HG03108 (cell line): ENCODE results near the gene CHST3.
"Not testable (repeated sequence)": the region's sequence is repeated elsewhere in the genome, so short reads cannot be mapped to it uniquely, and the experiment has no call there.

ENCODE experiments used
- ATAC-seq: cut with Tn5 transposase; IDR thresholded peaks from one replicate; pipeline ENCODE4 v1.9.1; 2021; ENCODE audit warnings: moderate library complexity; ENCODE audit not compliant: unreplicated experiment

CHST3 gene

GRCh38 chr10:72027498-72027897 is 63.3 kb downstream of the CHST3 start:
- no peak for ATAC-seq

GRCh38 chr10:72029414-72029813 is 65.2 kb downstream of the CHST3 start:
- ATAC-seq: no peak

DNA sequence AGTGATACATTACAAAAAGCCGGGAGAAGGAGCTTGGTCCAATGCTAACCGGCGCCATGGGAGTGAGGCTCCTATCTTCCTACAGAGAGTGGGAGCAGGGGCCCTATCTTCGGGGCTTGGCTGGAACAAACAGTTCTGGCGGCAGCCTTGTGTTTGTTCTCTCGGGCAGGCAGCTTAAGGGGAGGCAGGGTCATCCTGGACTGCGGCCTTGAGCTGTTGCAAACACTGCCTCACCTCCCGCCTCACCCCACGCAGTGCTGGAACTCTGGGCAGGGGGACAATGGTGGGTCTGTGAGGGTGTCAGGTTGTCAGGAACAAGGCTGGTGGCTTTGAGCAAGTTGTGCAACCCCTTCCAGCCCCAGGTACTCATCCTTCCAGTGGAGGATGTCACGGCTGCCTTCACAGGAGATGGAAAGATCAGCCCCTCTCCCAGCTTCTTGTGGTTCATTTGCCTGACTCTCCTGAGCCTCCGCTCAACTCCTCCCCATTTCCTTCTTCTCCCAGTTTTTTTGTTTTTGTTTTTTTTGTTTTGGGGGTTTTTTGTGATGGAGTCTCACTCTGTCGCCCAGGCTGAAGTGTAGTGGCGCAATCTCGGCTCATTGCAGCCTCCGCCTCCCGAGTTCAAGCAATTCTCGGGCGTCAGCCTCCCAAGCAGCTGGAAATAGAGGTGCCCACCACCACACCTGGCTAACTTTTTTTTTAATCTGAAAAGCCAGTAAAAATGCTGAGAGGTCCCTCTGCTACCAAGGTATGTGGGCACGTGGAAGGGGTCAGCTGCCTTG is 66.8 kb downstream of the CHST3 start:
- no peak for ATAC-seq

- ATAC-seq: no peak
Measured at GRCh38 chr10:72031706-72032105, 67.5 kb downstream of the CHST3 start.

DNA sequence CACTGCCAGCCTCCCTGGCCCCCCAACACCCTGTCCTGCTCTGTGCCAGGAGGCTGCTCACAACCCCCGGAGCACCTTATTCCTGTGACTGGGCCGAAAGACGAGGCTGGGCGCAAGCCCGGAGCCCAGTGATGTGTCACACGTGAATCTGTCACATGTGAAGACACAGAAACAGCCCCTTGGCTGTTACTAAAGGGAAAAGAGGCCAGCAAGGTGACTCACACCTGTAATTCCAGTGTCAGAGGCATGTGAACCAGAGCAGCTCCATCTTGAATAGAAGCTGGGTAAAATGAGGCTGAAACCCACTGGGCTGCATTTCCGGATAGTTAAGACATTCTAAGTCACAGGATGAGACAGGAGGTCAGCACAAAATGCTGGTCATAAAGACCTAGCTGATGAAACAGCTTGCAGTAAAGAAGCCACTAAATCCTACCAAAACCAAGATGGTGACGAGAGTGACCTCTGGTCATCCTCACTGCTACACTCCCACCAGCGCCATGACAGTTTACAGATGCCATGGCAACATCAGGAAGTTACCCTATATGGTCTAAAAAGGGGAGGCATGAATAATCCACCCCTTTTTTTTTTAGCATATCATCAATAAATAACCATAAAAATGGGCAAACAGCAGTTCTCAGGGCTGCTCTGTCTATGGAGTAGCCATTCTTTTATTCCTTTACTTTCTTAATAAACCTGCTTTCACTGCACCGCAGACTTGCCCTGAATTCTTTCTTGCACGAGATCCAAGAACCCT is 68.4 kb downstream of the CHST3 start:
- not testable (repeated sequence) for ATAC-seq

- ATAC-seq: no peak
Measured at GRCh38 chr10:72034040-72034499, 69.9 kb downstream of the CHST3 start.

DNA sequence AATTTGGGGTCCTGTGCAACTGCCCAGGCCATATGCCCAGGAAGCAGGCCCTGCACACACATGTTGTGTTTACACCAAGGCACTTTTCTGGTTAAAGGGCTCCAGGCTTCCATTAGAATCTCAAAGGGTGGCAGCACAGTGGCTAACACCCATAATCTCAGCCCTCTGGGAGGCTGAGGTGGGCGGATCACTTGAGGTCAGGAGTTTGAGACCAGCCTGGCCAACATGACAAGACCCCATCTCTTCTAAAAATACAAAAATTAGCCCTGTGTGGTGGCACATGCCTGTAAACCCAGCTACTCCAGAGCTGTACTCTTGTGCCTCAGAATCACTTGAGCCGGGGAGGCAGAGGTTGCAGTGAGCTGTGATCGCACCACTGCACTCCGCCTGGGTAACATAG is 70.6 kb downstream of the CHST3 start:
- no peak for ATAC-seq

DNA sequence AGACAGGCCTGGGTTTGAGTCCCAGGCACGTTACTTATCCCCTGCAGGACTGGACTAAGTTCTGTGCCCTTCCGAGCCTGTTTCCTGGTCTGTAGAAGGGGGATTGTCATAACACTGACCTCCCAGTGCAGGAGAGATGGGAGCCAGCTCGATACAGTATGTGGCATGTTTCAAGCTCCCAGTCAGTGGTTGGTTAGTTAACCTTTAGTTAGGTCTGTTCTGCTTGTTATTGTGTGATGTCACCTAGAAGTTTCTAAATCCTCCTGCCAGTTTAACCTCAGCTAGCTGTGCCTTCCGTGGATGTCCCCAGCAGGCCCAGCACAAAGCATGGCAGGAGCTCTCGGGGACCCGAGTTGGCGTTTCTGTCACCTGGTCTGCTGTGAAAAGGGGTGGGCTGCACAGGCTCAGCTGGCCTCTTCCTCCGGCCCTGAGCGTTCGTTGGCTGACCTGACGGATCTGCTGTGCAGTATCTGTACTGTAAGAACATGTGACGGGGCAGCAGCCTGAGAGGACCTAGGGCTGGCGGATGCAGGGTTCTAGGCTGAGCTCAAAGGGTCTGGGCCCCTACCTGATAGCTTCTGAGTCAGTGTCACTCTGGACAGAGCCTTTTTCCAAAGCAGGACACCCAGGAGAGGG is 71.2 kb downstream of the CHST3 start:
- no peak for ATAC-seq

DNA sequence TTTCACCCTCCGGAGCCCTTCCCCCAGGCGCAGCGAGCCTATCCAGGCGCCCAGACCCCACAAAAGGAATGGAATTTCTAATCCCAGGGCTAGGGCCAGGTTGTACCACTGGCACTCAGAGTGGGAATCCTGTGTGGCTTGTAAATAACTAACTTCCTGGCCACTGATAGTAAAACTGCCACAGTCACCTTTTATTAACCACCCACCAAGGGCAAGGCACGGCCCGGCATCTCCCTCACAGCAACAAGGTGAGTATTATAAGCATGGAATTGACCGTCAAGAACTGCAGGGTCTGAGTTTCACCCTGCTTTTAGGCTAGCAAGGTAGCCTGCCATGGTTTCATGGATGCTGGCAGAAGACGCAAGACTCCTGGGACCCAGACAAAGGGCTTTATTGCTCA is 73.1 kb downstream of the CHST3 start:
- no peak for ATAC-seq

DNA sequence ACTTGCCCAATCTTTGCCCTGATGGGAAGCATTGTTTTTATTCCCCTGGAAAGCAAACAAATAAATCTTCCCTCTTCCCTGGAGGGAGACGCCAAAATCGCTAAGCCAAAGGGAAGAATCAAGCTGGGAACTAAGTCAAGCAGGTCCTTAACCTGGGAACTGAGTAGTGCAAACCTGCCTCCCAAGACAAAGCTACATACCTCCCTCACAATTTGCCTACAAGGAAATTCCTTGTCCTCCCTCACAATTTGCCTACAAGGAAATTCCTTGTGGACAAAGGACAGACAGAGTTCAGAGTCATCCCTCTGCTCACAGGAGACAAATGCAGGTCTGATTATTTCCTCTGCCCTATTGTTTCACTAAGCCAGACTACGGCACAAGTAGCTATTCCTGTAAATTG is 73.6 kb downstream of the CHST3 start:
- no peak for ATAC-seq

DNA sequence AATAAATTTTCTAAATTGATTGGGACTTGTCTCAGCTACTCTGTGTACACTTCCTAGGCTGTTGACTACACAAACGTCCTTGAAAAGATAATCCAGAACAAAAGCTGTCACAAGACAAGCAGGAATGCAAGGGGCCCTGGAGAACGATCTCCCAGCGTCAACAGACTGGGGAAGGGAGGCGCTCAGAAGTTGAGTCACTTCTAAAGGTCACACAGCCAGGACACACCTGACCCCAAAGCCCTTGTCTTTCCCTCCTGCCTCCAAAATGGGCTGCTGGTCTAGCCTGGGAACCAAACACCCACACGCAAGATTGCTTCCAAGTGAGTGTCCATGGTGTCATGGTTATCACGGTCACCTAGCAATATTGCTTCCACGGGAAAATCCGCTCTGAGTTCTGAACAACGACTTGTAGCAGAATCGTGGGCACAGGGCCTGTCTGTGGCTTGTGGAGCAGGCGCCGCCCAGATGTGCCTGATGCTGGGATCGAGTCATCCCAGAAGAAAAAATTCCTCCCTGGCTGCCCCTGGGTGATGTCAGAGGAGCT is 74.3 kb downstream of the CHST3 start:
- ATAC-seq: no peak

GRCh38 chr10:72039377-72039776 is 75.2 kb downstream of the CHST3 start:
- no peak for ATAC-seq

- ATAC-seq: no peak
Measured at GRCh38 chr10:72041491-72041890, 77.3 kb downstream of the CHST3 start.

DNA sequence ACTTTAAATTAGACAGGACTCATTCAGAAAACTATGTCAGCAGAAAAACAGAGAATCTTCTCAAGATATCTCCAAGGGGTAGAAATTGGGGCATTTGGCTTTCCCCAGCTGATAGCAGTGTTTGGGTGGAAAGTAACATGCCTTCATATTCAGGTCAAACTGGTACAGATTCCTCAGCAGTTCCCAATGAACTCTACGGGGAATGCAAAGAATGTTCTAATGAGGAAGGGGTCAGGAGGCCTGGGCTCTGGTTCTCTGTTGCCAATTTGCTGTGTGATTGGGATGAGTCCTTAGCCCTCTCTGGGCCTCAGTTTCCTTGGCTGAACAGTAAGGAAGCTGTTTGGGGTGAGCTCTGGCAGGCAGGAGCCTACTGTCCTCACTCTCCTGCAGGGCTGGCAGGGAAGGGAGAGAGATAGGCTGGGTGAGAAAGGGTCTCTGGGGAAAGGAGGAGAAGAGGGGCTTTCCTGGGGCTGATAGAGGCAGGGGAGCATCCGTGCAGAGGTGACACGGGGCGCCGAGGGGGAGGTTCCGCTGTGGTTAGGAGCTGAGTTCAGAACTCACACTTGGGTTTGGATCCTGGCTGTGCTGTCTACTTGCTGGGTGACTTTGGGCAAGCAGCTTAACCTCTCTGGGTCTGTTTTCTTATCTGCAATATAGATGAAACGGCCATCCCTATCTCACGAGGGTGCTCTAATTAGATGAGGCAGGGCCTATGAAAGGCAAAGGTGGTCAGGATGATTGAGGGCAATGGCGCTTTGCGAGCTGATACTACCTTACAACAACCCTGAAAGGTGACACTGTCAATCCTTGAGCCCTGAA is 79.0 kb downstream of the CHST3 start:
- no peak for ATAC-seq

GRCh38 chr10:72044417-72045041 is 80.3 kb downstream of the CHST3 start:
- no peak for ATAC-seq

GRCh38 chr10:72045586-72045985 is 81.4 kb downstream of the CHST3 start:
- no peak for ATAC-seq

GRCh38 chr10:72048450-72049124 is 84.4 kb downstream of the CHST3 start:
- ATAC-seq: peak; percentile 85

DNA sequence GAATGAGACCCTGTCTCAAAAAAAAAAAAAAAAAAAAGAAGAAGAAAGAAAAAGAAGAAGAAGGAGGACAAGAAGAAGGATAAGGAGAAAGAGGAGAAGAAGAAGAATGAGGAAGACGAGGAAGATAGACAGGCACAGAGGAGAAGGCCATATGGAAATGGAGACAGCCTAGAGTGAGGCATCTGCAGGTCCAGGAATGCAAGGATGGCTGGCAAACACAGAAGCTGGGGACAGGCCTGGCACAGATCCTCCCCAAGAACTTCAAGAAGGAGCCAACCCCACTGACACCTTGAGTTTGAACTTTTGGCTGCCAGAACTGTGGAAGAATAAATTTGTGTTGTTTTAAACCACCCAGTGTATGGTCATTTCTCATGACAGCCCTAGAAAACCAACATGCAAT is 85.3 kb downstream of the CHST3 start:
- no peak for ATAC-seq

DNA sequence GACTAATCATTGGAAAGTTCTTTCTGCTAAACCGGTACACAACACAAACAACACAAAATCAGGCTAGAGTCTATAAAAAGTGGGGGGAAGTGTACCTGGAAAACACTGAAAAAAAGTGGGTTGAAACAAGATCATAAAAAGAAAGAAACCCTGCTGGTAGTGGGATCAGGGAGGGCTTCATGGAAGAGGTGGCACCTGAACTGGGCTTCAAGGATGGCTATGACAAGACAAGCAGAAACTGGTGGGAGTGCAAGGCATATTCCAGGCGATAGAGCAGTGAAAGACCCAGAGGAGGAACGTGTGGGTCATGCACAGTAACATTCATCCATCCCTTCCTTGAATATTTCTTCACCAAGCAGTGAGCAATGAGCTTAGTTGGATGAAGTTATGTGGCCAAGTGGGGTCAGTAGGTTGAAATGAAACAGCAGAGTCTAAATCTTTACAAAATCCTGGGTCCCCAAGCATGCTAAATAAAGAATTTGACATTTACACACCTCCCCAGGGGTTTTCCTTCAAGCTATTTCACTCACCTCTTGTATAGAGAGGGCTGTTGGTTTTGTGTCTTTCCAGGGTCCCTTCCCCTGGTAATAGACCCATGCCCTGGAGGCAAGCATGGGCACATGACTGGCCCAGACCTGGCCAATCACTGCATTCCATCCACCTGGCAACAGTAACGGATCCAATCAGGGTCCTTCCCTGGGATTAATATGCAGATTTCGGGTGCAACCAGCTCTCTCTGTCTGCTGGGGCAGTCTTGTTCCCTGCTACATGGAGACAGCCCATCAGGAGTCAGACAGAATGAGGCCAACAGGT is 86.0 kb downstream of the CHST3 start:
- no peak for ATAC-seq
